ENCODE measurements around the gene ZNF407.

GRCh38 chr18:74569401-74569800 is 28.3 kb upstream of the ZNF407 start:
- TF ChIP-seq CTCF (IDR thresholded peaks at IDR 0.05; ENCODE audit: low read depth, low read length, missing input control) (no peak), TAF1 (conservative IDR thresholded peaks at IDR 0.05) (no peak), SP1 (IDR thresholded peaks at IDR 0.05) (no peak), ZBTB33 (IDR thresholded peaks at IDR 0.05) (no peak), ATF3 (IDR thresholded peaks at IDR 0.05) (no peak), JUND (IDR thresholded peaks at IDR 0.05) (no peak), YY1 (IDR thresholded peaks at IDR 0.05) (no peak), REST (IDR thresholded peaks at IDR 0.05) (no peak), RXRA (IDR thresholded peaks at IDR 0.05) (no peak), MAX (IDR thresholded peaks at IDR 0.05) (no peak), HNF4A (conservative IDR thresholded peaks at IDR 0.05) (no peak), GABPA (IDR thresholded peaks at IDR 0.05 in 1 of 2, conservative IDR thresholded peaks at IDR 0.05 in 1 of 2) (no peak), EGR1 (IDR thresholded peaks at IDR 0.05; ENCODE audit: low read depth in 2 of 2) (no peak), NR2F2 (IDR thresholded peaks at IDR 0.05) (no peak)
